Measurements from ENCODE around the gene KCNJ14.

- no peak for TF ChIP-seq POLR2A (IDR thresholded peaks at IDR 0.05)
- TF ChIP-seq CTCF (IDR thresholded peaks at IDR 0.05): no peak
Measured at GRCh38 chr19:48496959-48497727, 41.8 kb downstream of the KCNJ14 start.
